HG03575 (cell line): Measurements from ENCODE around the gene STOM.
"Not testable (repeated sequence)": the region's sequence is repeated elsewhere in the genome, so short reads cannot be mapped to it uniquely, and the experiment has no call there.

Experiments
- ATAC-seq: cut with Tn5 transposase; IDR thresholded peaks from one replicate; pipeline ENCODE4 v1.9.1; 2021; ENCODE audit not compliant: unreplicated experiment, insufficient number of reproducible peaks, low FRiP score; ENCODE audit errors: extremely low read depth

Gene STOM

DNA sequence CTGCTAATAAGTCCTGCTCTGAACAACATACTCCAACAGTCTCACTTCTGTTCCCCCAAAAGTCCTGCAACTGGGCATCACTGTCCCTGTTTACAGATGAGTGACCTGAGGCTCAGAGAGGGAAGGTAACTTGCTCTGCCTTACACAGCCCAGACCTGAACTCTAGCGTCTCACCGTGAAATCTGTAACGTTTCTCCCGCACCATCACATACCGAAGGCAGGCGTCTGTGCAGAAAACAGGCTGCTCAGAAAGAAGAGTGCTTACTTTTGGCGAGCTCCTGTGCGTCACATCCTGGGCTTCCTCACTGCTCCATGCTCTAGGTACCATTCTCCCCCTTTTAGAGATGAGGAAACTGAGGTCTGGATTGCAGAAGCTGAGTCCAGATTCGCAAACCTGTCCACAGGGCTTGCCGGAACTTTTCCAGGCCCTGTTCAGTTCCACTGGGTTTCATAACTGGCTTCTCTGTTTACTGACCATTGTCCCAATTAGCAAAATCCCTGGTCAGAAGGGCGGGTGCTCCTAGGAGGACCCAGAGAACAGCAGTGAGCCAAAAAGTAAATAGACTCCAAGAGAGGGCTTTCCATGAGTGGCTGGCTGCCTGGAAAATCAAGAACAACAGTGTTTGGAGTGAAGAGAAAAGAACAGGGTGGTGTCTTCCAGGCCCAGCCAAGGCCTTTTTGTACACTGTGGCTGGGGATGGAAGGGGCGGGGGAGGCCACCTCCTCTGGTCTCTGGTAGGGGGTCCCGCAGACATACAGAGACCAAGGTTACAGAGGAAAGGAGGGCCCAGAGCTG, 75.0 kb downstream of the STOM start:
- ATAC-seq = no peak

DNA sequence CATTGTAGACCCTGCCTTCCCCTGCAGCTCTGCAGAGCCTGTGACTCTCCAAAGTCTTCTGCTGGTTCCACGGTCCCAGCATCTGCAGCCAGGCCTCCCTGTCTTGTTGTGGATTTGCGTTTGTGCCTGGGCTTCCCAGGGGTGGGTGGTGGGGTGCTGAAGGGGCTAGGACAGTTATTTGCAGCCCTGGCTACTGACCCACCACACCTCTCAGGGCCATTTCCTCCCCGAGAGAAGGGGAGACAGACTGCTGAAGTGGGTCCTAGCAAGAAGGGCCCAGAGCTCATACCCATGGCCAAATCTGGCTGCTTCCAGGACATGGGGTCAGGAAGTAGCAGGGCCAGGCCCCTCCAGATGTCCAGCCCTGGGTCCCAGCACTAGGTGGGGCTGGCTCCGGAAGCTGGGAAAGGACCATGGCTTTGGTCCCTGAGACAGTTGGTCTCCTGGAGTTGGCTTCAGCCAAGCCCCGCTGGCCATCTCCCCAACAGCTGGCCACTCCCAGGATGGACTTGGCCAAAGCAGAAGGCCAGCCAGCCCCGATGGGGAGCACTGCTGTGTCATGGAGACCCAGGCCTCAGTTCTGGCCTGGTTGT, 75.8 kb downstream of the STOM start:
- ATAC-seq = no peak

DNA sequence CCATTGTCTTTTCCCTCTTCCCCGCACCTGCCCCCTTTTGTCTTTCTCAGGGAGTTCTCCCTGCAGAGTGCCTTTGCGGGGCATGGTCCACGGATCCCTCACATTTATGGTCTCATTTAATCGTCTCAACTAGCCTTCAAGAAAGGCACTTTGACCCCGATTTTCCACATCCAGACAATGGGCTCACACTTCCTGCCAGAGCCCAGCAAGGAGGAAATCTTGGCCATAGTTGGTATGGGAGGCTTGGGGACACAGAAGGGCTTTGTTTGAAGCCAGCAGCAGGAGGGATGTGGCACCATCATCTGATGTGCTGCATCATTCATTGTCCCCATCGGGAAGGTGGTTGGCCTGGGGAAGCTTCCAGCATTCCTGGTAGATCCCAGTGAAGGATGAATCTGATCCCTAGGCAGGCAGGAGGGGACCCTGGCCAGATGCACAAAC, 77.2 kb downstream of the STOM start:
- ATAC-seq = no peak

DNA sequence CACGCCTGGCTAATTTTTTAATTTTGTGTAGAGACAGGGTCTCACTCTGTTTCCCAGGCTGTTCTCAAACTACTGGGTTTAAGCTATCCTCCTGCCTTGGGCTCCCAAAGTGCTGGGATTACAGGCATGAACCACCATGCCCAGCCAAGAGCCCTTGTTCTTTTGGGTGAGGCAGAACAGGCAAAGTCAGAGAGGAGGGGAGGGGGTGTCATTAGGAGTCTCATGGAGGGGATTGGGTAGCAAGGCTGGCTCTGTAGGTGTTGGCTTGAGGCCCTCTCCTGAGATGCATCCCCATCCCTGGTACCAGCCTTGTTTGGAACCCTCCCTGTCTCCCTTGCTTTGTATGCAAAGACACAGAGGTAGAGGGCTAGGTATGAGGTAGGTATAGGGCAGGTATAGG, 78.0 kb downstream of the STOM start:
- no peak for ATAC-seq

DNA sequence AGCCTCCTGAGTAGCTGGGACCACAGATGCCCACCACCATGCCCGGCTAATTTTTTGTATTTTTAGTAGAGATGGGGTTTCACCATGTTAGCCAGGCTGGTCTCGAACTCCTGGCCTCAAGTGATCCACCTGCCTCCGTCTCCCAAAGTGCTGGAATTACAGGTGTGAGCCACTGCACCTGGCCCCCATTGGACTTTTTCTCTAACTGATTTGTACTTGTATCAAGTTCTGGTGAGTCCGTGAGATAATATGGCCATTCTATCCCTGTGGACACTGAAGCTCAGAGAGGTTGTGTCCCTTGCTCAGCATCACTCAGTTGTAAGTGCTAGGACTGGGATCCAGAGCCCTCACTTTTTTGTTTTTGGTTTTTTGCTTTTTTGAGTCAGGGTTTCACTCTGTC, 78.5 kb downstream of the STOM start:
- ATAC-seq = not testable (repeated sequence)

DNA sequence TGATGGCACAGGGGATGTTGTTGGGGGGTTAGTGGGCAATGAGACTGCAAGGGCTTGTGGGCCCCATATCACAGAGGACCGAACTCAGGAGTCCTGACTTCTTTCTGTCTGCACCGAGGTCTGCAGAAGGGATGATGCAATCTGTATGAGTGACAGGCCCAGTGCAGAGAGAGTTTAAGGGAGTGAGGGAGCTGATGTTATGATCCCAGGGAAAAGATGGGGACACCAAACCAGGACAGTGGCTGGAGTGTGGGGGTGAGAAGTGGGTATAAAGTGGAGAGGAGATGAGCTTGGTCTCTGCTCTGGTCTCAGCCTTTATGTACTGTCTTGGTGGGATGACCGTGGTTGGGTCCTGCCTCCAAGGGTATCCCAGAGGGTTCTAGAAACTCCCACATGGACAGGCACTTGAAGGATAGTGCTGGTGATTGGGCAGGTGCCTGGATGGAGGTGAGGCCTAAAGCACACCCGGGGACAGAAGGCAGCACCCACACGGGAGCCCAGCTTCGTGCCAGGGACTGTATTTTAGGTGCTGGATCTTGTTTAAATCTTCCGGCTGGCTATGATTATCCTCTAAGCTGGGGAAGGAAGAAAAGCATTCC, 80.2 kb downstream of the STOM start:
- no peak for ATAC-seq

DNA sequence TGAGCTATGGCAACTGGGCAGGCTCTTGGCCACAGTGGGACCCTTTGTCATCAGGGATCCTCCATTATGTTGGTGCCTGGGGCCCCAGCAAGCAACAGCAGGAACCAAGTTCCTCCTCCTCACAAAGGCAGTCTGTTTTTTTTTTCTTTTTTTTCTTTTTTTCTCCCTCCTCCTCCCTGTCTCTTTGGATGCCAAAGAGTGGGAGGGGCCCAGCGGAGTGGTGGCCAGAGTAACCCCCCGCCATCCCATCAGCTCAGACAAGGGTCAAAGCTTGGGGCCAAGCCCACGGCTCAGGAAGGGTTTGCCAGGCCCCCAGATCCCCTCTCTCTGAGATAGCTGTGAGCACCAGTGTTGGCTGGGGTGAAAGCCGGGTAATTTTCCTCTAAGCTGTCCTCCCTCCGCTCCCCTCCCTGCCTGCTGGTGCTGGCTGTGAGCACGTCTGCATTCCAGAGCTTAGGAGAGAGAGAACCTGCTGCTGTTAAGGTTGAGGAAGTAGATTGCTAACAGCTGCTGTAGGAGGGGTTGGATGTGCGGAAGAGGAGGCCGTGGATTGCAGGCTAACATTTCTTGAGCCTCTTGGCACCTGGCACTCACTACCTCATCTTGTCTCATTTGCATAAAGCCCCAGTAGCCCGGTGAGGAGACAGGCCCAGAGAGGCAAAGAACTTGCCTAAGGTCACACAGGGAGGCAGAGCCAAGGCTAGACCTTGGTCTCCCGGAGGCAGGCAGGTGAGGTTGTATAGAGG, 80.9 kb downstream of the STOM start:
- no peak for ATAC-seq
